Lower leg skin (tissue), 4 donors: Measurements from ENCODE around the gene RRAGA. TPM values are rescaled to one million over a fixed set of nuclear protein-coding genes. Genes with fewer than 3 reads are reported as not detected.

Experiments
- DNase-seq, 2 donors: peaks; one replicate each; pipeline ENCODE4 v3.0.0-alpha.2; 2019; ENCODE audit warnings: low spot score in 2 of 2
- H3K4me3 ChIP-seq: fragments of 200-600 bp; sonication (generic); 2 replicates; pipeline ENCODE4 v1.5.1; 2017; ENCODE audit warnings: mild to moderate bottlenecking, low read depth; ENCODE audit not compliant: poor library complexity, severe bottlenecking
- POLR2A ChIP-seq, 2 donors: fragments of 450-650 bp; IDR thresholded peaks; one replicate each; pipeline ENCODE4 v1.6.1; 2016 to 2017; ENCODE audit warnings: antibody characterized with exemption in 2 of 2, mild to moderate bottlenecking in 1 of 2, moderate library complexity in 1 of 2
- WGBS, 2 donors: methylation state at CpG; one replicate each; pipeline ENCODE4 v1.1.5; 2018; 5-methylcytosine and 5-hydroxymethylcytosine counted together
- intact Hi-C: fragments of 100-400 bp; cut with DNase I; formaldehyde crosslinking; loops from one replicate; pipeline ENCODE4 v1.15.0; 2023; ENCODE audit warnings: low total_unique reads
- total RNA-seq, 4 donors: library from RNA; depleted of rRNA; stranded (reverse); fragments of >200 nt; gene quantifications; one replicate each; pipeline ENCODE4 v1.1.0, GENCODE V29; 2016
- TF ChIP-seq, protein P1 (sequence below), 3 donors: fragments of 450-650 bp; IDR thresholded peaks; one replicate each; pipeline ENCODE4 v1.5.1; 2016; ENCODE audit warnings: antibody characterized with exemption in 3 of 3, mild to moderate bottlenecking in 3 of 3, moderate library complexity in 2 of 3

RRAGA gene
- total RNA-seq, 4 donors from 2014 or later, result 54.7 to 72.7 (median 56.8) TPM

DNA sequence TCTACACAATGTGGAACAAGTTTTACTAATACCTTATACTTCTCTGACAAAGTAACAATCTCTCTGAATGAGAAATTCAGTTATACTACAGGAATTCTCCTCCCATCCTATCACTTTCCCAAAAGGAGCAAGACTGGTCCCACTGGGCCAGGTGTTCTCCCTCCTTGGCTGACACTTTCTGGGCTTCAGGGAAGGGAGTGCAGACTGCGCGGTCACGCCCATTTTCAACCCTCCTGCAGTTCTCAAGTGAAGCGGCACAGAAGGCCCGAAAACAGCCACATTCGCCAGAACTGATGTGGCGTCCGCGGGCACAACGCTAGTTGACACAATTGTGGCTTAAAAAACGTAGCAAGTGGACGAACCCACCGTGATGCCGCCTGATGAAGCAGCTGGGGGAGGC lies 16.8 kb upstream of the RRAGA start:
- no peak for DNase-seq
- TF ChIP-seq, protein P1, sequence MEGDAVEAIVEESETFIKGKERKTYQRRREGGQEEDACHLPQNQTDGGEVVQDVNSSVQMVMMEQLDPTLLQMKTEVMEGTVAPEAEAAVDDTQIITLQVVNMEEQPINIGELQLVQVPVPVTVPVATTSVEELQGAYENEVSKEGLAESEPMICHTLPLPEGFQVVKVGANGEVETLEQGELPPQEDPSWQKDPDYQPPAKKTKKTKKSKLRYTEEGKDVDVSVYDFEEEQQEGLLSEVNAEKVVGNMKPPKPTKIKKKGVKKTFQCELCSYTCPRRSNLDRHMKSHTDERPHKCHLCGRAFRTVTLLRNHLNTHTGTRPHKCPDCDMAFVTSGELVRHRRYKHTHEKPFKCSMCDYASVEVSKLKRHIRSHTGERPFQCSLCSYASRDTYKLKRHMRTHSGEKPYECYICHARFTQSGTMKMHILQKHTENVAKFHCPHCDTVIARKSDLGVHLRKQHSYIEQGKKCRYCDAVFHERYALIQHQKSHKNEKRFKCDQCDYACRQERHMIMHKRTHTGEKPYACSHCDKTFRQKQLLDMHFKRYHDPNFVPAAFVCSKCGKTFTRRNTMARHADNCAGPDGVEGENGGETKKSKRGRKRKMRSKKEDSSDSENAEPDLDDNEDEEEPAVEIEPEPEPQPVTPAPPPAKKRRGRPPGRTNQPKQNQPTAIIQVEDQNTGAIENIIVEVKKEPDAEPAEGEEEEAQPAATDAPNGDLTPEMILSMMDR (IDR thresholded peaks at IDR 0.05), result no peak
- TF ChIP-seq POLR2A (IDR thresholded peaks at IDR 0.05), result no peak
- 49 to 56% methylated on average over 14 of the region's 14 CpGs for WGBS, 2 donors
- H3K4me3 ChIP-seq, result no peak overlapping the region
- intact Hi-C loops, result no loop called here

DNA sequence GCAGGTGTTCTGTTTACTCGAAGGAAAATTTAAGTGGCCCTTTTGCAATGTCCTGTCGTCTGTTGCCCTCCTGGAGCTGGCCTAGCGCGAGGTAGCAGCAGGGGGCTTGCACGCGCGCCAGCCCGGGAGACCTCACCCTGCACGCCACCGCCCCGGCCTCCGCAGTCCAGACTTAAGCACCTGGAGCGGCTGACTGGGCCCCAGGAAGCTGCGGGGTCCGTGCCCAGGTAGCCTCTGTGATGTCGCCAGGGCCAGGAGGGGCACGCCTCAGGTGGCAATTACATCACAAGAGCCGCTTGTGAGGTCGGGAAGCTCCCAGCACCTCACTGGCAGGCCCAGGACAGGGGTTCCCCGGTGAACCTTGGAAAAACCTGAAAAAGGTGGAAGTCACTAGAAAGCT lies 16.2 kb upstream of the RRAGA start, which contains the start of gene SAXO1:
SAXO1 (minus strand) TSS at position 195 of the 400 bp plus-strand sequence. CDS start 301 bp downstream, outside the sequence.
- no peak for DNase-seq
- H3K4me3 ChIP-seq, result no peak within 1 kb of the TSS
- intact Hi-C loops, result no loop called here
- TF ChIP-seq POLR2A (IDR thresholded peaks at IDR 0.05), result no peak
- TF ChIP-seq, protein P1 (IDR thresholded peaks at IDR 0.05), result no peak
- WGBS, 2 donors, result 83 to 85% methylated on average over 20 of the region's 20 CpGs

DNA sequence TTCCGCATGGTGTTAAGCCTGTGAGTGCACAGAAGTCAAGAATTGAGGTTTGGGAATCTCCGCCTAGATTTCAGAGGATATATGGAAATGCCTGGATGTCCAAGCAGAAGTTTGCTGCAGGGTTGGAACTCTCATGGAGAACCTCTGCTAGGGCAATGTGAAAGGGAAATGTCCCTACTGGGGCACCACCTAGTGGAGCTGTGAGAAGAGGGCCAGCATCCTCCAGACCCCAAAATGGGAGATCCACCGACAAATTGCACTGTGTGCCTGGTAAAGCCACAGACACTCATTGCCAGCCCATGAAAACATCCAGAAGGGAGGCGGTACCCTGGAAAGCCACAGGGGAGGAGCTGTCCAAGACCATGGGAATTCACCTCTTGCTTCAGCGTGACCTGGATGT lies 12.6 kb upstream of the RRAGA start:
- intact Hi-C loops, result no loop called here
- no peak for DNase-seq
- WGBS, 2 donors, result 98 to 100% methylated on average over 5 of the region's 5 CpGs
- TF ChIP-seq POLR2A (IDR thresholded peaks at IDR 0.05), result no peak
- TF ChIP-seq, protein P1 (IDR thresholded peaks at IDR 0.05), result no peak
- no peak overlapping the region for H3K4me3 ChIP-seq

DNA sequence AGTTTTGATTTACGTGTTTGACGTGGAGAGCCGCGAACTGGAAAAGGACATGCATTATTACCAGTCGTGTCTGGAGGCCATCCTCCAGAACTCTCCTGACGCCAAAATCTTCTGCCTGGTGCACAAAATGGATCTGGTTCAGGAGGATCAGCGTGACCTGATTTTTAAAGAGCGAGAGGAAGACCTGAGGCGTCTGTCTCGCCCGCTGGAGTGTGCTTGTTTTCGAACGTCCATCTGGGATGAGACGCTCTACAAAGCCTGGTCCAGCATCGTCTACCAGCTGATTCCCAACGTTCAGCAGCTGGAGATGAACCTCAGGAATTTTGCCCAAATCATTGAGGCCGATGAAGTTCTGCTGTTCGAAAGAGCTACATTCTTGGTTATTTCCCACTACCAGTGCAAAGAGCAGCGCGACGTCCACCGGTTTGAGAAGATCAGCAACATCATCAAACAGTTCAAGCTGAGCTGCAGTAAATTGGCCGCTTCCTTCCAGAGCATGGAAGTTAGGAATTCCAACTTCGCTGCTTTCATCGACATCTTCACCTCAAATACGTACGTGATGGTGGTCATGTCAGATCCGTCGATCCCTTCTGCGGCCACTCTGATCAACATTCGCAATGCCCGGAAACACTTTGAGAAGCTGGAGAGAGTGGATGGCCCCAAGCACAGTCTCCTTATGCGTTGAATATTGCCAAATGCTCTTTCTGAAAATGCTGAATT lies 850 bp downstream of the RRAGA start:
- intact Hi-C loops, result no loop called here

DNA sequence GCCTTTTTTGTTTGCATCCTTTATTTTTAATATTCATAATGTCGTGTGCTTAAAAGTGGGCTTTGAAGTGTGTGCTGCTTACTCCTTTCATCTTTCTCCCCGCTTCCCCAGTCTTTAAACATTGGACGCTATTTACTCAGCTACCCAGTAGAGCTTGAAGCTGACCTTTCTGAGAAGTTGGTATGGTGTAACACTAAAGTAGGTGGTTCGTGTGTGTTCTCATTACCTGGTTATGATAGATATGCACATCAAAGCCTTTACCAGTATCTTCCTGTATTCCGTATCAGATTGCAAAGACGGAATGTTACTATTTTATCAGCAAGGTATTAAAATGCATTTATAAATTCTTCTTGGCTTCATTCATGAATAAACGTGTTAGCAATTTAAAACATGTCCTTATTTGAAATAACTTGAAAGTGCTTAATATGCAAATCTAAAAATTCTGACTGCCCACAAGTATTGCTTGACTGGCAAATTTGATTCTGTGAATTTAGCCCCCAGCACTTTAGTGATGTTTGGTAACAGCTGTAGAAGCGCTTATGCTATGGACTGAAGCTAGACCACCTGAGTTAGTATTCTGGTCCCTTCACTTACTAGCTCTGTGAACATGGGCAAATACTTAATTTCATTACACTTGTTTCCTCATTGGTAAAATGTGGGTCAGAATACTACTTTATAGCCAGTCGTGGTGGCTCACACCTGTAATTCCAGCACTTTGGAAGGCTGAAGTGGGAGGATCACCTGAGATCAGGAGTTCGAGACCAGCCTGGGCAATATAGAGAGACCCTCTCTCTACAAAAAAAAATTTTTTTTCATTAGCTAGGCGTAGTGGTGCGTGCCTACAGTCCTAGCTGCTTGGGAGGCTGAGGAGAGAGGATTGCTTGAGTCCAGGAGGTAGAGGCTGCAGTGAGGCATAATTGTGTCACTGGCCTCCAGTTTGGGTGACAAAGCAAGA lies 1.7 kb downstream of the RRAGA start:
- intact Hi-C loops, result no loop called here
- WGBS, 2 donors, result 54 to 55% methylated on average over 12 of the region's 12 CpGs
- no peak for DNase-seq
- peak overlapping the region; percentile 70 for H3K4me3 ChIP-seq
- TF ChIP-seq, protein P1 (IDR thresholded peaks at IDR 0.05), result no peak
- TF ChIP-seq POLR2A (IDR thresholded peaks at IDR 0.05), result no peak

More for the DNA sequence above, 850 bp downstream of the RRAGA start:
- peak overlapping the region; percentile 70 for H3K4me3 ChIP-seq
- 2 to 3% methylated on average over 32 to 33 of the region's 33 CpGs for WGBS, 2 donors
- DNase-seq, result peak in 1 of 2 donors; percentile 21
- TF ChIP-seq, protein P1 (IDR thresholded peaks at IDR 0.05), result no peak
- no peak for TF ChIP-seq POLR2A (IDR thresholded peaks at IDR 0.05)
